Measurements from ENCODE around the gene STH.

DNA sequence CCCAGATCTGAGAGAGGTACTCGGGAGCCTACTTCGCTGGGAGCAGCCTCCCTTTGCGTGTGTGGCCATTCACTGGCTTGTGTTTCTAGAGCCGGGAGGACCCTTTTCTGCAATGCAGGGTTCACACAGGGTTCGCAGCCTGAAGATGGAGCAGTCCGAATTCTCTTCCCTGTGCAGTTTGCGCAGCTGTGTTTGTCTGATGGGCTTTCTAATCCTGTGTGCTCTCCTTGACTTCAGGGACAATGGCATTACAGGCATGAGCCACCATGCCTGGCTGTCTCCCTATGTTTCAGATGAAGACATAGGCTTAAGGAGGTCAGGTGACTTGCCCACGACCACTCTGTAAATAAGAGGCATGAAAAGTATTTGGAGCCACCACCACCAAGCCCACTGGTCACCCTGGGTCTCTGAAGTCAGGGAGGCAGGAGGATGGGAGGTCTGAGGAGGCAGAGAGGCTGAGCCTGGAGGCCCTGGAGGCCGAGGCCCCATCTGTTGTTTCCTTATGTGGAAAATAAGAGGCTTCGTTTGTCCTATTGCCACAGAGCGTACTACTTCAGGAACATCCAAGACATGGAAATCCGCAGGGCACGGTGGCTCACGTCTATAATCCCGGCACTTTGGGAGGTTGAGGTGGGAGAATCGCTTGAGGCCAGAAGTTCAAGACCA lies 5.0 kb upstream of the STH start:
- TF ChIP-seq, protein P1, sequence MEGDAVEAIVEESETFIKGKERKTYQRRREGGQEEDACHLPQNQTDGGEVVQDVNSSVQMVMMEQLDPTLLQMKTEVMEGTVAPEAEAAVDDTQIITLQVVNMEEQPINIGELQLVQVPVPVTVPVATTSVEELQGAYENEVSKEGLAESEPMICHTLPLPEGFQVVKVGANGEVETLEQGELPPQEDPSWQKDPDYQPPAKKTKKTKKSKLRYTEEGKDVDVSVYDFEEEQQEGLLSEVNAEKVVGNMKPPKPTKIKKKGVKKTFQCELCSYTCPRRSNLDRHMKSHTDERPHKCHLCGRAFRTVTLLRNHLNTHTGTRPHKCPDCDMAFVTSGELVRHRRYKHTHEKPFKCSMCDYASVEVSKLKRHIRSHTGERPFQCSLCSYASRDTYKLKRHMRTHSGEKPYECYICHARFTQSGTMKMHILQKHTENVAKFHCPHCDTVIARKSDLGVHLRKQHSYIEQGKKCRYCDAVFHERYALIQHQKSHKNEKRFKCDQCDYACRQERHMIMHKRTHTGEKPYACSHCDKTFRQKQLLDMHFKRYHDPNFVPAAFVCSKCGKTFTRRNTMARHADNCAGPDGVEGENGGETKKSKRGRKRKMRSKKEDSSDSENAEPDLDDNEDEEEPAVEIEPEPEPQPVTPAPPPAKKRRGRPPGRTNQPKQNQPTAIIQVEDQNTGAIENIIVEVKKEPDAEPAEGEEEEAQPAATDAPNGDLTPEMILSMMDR (IDR thresholded peaks at IDR 0.05): no peak
- TF ChIP-seq POLR2A (IDR thresholded peaks at IDR 0.05; ENCODE audit: low read depth): no peak
- TF ChIP-seq EP300 (IDR thresholded peaks at IDR 0.05): no peak

Measured in esophagus muscularis mucosa (tissue), 4 donors.